ENCODE measurements around the gene SORCS2. TPM values are rescaled to one million over a fixed set of nuclear protein-coding genes. Genes with fewer than 3 reads are reported as not detected.

SORCS2 gene
- total RNA-seq, 4 donors from 2014 or later, result 2.0 to 7.4 (median 3.6) TPM

GRCh38 chr4:7721984-7722551 is 529.7 kb downstream of the SORCS2 start:
- TF ChIP-seq EP300 (IDR thresholded peaks at IDR 0.05), result no peak
- TF ChIP-seq POLR2A (IDR thresholded peaks at IDR 0.05), result no peak
- TF ChIP-seq CTCF (IDR thresholded peaks at IDR 0.05), result no peak
- TF ChIP-seq POLR2AphosphoS5 (IDR thresholded peaks at IDR 0.05), result no peak
- ATAC-seq, result no peak
- peaks cover 0 to 7% of the 10 kb centered on the region in 2 donors for H3K36me3 ChIP-seq
- no peaks in the 10 kb centered on the region for H3K9me3 ChIP-seq
- H3K27me3 ChIP-seq, result peaks cover 6% of the 10 kb centered on the region
- no peak overlapping the region for H3K27ac ChIP-seq
- WGBS, 2 donors (ENCODE audit: low coverage in 1 of 2), result 70 to 73% methylated on average over 4 to 10 of the region's 13 CpGs
- peaks cover 0 to 7% (median 0%) of the 10 kb centered on the region in 3 donors for H3K4me1 ChIP-seq
- no peak overlapping the region for H3K4me3 ChIP-seq

GRCh38 chr4:7722766-7723387 is 530.5 kb downstream of the SORCS2 start:
- Histone ChIP-seq H3K4me1 (peaks cover 0 to 7% (median 0%) of the 10 kb centered on the region in 3 donors), H3K27ac (no peak overlapping the region), H3K27me3 (peaks cover 6% of the 10 kb centered on the region), H3K36me3 (peaks cover 0 to 7% of the 10 kb centered on the region in 2 donors), H3K4me3 (no peak overlapping the region), H3K9me3 (no peaks in the 10 kb centered on the region)
- TF ChIP-seq EP300 (IDR thresholded peaks at IDR 0.05), result no peak
- TF ChIP-seq CTCF (IDR thresholded peaks at IDR 0.05), result no peak
- no peak for TF ChIP-seq POLR2A (IDR thresholded peaks at IDR 0.05)
- no peak for TF ChIP-seq POLR2AphosphoS5 (IDR thresholded peaks at IDR 0.05)
- no peak for ATAC-seq
- WGBS, 2 donors (ENCODE audit: low coverage in 1 of 2), result 74 to 79% methylated on average over 12 to 17 of the region's 22 CpGs

GRCh38 chr4:7723625-7724024 is 531.3 kb downstream of the SORCS2 start:
- Histone ChIP-seq H3K9me3 (no peaks in the 10 kb centered on the region), H3K27me3 (peaks cover 6% of the 10 kb centered on the region), H3K4me3 (no peak overlapping the region), H3K36me3 (peaks cover 0 to 7% of the 10 kb centered on the region in 2 donors), H3K27ac (no peak overlapping the region), H3K4me1 (peaks cover 0 to 7% (median 0%) of the 10 kb centered on the region in 3 donors)
- ATAC-seq, result no peak
- WGBS, 2 donors (ENCODE audit: low coverage in 1 of 2), result no CpG with 5 or more reads among the region's 16 CpGs
- no peak for TF ChIP-seq CTCF (IDR thresholded peaks at IDR 0.05)
- TF ChIP-seq POLR2A (IDR thresholded peaks at IDR 0.05), result no peak
- TF ChIP-seq POLR2AphosphoS5 (IDR thresholded peaks at IDR 0.05), result no peak
- TF ChIP-seq EP300 (IDR thresholded peaks at IDR 0.05), result no peak

DNA sequence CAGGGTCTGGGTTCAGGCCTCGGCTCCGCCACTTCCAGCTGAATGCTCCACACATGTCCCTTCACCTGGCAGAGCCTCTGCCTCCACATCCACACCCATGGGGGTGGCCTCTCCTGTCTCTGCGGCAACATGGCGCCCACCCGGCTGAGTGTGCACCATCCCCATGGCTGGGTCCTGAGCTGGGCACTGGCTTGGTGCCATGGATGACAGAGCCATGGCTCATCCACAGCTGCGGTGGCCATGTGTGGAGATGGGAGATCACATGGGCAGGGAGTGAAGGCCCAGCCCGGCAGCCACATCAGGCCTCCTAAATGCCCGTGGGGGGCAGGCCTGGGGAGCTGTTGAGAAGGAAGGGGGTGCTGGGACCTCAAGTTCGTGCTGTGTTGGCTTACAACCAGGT is 533.6 kb downstream of the SORCS2 start:
- Histone ChIP-seq H3K4me1 (no peaks in the 10 kb centered on the region), H3K9me3 (no peaks in the 10 kb centered on the region), H3K27me3 (no peaks in the 10 kb centered on the region), H3K4me3 (no peak overlapping the region), H3K27ac (no peak overlapping the region), H3K36me3 (peaks cover 0 to 14% of the 10 kb centered on the region in 2 donors)
- TF ChIP-seq CTCF (IDR thresholded peaks at IDR 0.05), result no peak
- no peak for TF ChIP-seq POLR2AphosphoS5 (IDR thresholded peaks at IDR 0.05)
- no peak for TF ChIP-seq POLR2A (IDR thresholded peaks at IDR 0.05)
- TF ChIP-seq EP300 (IDR thresholded peaks at IDR 0.05), result no peak
- no peak for ATAC-seq
- no CpG with 5 or more reads among the region's 9 CpGs for WGBS, 2 donors (ENCODE audit: low coverage in 1 of 2)
